GM06990 (cell line): ENCODE data around the gene PDE6C.

ENCODE experiments used
- DNase-seq: peaks from one replicate; pipeline ENCODE4 v3.0.0-alpha.2; 2011; ENCODE audit not compliant: insufficient read length; ENCODE audit errors: extremely low read depth
- H3K27me3 ChIP-seq: replicated peaks from 2 replicates; pipeline ENCODE4 v1.6.0; 2011; ENCODE audit warnings: low read length; ENCODE audit not compliant: control insufficient read depth, insufficient read depth
- H3K36me3 ChIP-seq: 2 replicates; pipeline ENCODE4 v1.5.1; 2011; ENCODE audit warnings: low read length; ENCODE audit not compliant: control insufficient read depth, insufficient read depth
- H3K4me3 ChIP-seq: replicated peaks from 2 replicates; pipeline ENCODE4 v1.5.1; 2011; ENCODE audit warnings: low read depth, mild to moderate bottlenecking, control low read depth, low read length
- TF ChIP-seq, protein P1 (sequence below): IDR thresholded peaks from 2 replicates; pipeline ENCODE4 v1.5.1; 2011; ENCODE audit warnings: low read length, control low read depth, mild to moderate bottlenecking, inconsistent platforms; ENCODE audit not compliant: insufficient read depth, poor library complexity, severe bottlenecking

The PDE6C gene

GRCh38 chr10:93594518-93594917 is 17.8 kb upstream of the PDE6C start:
- DNase-seq: no peak
- Histone ChIP-seq H3K4me3 (no peak overlapping the region), H3K27me3 (no peaks in the 10 kb centered on the region; the same call in 1 of the 2 replicates), H3K36me3 (no peaks in the 10 kb centered on the region)
- TF ChIP-seq, protein P1, sequence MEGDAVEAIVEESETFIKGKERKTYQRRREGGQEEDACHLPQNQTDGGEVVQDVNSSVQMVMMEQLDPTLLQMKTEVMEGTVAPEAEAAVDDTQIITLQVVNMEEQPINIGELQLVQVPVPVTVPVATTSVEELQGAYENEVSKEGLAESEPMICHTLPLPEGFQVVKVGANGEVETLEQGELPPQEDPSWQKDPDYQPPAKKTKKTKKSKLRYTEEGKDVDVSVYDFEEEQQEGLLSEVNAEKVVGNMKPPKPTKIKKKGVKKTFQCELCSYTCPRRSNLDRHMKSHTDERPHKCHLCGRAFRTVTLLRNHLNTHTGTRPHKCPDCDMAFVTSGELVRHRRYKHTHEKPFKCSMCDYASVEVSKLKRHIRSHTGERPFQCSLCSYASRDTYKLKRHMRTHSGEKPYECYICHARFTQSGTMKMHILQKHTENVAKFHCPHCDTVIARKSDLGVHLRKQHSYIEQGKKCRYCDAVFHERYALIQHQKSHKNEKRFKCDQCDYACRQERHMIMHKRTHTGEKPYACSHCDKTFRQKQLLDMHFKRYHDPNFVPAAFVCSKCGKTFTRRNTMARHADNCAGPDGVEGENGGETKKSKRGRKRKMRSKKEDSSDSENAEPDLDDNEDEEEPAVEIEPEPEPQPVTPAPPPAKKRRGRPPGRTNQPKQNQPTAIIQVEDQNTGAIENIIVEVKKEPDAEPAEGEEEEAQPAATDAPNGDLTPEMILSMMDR: no peak

DNA sequence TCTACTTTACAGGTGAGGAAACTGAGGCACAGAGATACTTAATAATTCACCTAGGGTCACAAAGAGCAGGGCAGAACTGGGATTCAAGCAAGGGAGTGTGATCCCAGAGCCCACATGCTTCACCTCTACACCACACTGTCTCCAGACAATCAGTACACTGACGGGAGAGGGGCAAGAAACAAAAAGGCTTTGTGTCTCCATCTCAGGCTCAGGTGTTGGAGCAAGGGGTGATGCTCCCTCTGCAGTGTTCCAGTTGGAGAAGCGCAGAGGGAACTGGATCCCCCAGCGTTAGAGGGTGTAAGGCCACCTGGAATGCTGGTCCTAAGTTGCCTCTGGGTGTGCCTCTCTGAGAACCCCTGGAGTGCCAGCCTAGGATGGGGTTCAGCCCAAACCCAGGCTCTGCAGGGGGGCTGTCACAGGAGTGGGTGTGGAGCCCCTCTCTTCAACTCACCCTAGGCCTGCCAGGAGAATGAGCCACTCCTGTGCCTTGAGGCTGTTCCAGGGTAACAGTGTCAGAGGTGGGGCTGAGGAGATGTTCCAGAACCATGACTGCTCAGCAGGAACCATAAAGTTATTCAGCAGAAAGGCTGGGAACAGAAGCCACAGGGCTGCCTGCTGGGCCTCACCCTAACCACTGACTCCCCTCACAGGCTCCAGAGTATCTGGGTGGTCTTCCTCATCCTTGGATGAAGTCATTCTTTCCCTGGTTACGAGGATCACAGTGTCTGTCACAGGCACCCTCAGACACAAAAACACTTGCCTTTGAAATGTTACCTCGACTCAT is 16.8 kb upstream of the PDE6C start:
- TF ChIP-seq, protein P1: no peak
- no peak for DNase-seq
- H3K36me3 ChIP-seq: no peaks in the 10 kb centered on the region
- no peaks in the 10 kb centered on the region; the same call in 1 of the 2 replicates for H3K27me3 ChIP-seq
- no peak overlapping the region for H3K4me3 ChIP-seq

GRCh38 chr10:93596539-93596938 is 15.8 kb upstream of the PDE6C start:
- Histone ChIP-seq H3K4me3 (no peak overlapping the region), H3K36me3 (no peaks in the 10 kb centered on the region), H3K27me3 (no peaks in the 10 kb centered on the region; the same call in 1 of the 2 replicates)
- TF ChIP-seq, protein P1: no peak
- DNase-seq: no peak

GRCh38 chr10:93597075-93597599 is 15.2 kb upstream of the PDE6C start:
- Histone ChIP-seq H3K27me3 (no peaks in the 10 kb centered on the region; the same call in 1 of the 2 replicates), H3K4me3 (no peak overlapping the region), H3K36me3 (no peaks in the 10 kb centered on the region)
- TF ChIP-seq, protein P1: no peak
- no peak for DNase-seq

- no peak overlapping the region for H3K4me3 ChIP-seq
- no peaks in the 10 kb centered on the region for H3K36me3 ChIP-seq
- TF ChIP-seq, protein P1: no peak
- no peak for DNase-seq
- H3K27me3 ChIP-seq: no peaks in the 10 kb centered on the region; the same call in 1 of the 2 replicates
Observed at GRCh38 chr10:93598157-93598556, 14.2 kb upstream of the PDE6C start.
